IMR-90 (cell line): Measurements from ENCODE around the gene ZFYVE28. TPM values are rescaled to one million over a fixed set of nuclear protein-coding genes. Genes with fewer than 3 reads are reported as not detected.

Source experiments
- ATAC-seq: fragments of 200-7000 bp; cut with Tn5 transposase; 2 replicates; pipeline ENCODE4 v1.9.1; 2020; ENCODE audit warnings: low read depth, mild to moderate bottlenecking, moderate library complexity
- BruUV-seq: library from RNA; stranded (reverse); fragments of 400-500 nt; replicated peaks from 2 replicates; lab custom pipeline; 2021; lab: Mats Ljungman, UMichigan
- CTCF ChIA-PET: fragments of 300-600 bp; formaldehyde crosslinking; extraction: SDS; loops from one replicate; lab custom pipeline; 2021; ENCODE audit warnings: antibody characterized with exemption; lab: Yijun Ruan, JAX
- POLR2A ChIA-PET: fragments of 300-600 bp; sonication (Branson Sonifier 250); formaldehyde crosslinking; loops from one replicate; lab custom pipeline; 2022; ENCODE audit warnings: antibody characterized with exemption; ENCODE audit not compliant: unreplicated experiment; lab: Charles Lee
- DNase-seq: peaks from one replicate; pipeline ENCODE4 v3.0.0; 2013
- H2AFZ ChIP-seq: replicated peaks from 2 replicates; pipeline ENCODE3; 2013; ENCODE audit warnings: low read length, mild to moderate bottlenecking; ENCODE audit not compliant: poor library complexity
- H2AK5ac ChIP-seq: 2 replicates; pipeline ENCODE4 v1.6.1; 2013; ENCODE audit warnings: low read depth, low read length, inconsistent platforms
- H2AK9ac ChIP-seq: replicated peaks from 2 replicates; pipeline ENCODE3; 2013; ENCODE audit warnings: mild to moderate bottlenecking, low read depth, low read length, moderate library complexity; ENCODE audit not compliant: poor library complexity
- H2BK120ac ChIP-seq: 2 replicates; pipeline ENCODE4 v1.6.1; 2013; ENCODE audit warnings: low read depth, low read length, inconsistent platforms
- H2BK15ac ChIP-seq: 3 replicates; pipeline ENCODE4 v1.6.1; 2013; ENCODE audit warnings: low read depth, low read length, inconsistent platforms
- H2BK20ac ChIP-seq: 2 replicates; pipeline ENCODE4 v1.6.1; 2013; ENCODE audit warnings: low read depth, mild to moderate bottlenecking, inconsistent platforms, low read length, moderate library complexity
- H2BK5ac ChIP-seq: 2 replicates; pipeline ENCODE4 v1.6.1; 2013; ENCODE audit warnings: mild to moderate bottlenecking, low read depth, low read length, inconsistent platforms; ENCODE audit not compliant: poor library complexity, severe bottlenecking
- H3K14ac ChIP-seq: replicated peaks from 2 replicates; pipeline ENCODE4 v1.6.1; 2013; ENCODE audit warnings: low read depth, low read length, inconsistent platforms
- H3K18ac ChIP-seq: 2 replicates; pipeline ENCODE4 v1.6.1; 2013; ENCODE audit warnings: low read depth, low read length, control low read depth
- H3K23ac ChIP-seq: 2 replicates; pipeline ENCODE4 v1.6.1; 2013; ENCODE audit warnings: low read depth, low read length, inconsistent platforms
- H3K27ac ChIP-seq: 2 replicates; pipeline ENCODE4 v1.5.1; 2013; ENCODE audit warnings: mild to moderate bottlenecking, control low read depth, low read length; ENCODE audit not compliant: insufficient read depth
- H3K27me3 ChIP-seq: 2 replicates; pipeline ENCODE4 v1.6.1; 2013; ENCODE audit warnings: low read length; ENCODE audit not compliant: control insufficient read depth, insufficient read depth
- H3K36me3 ChIP-seq: 2 replicates; pipeline ENCODE4 v1.6.1; 2013; ENCODE audit warnings: low read length, mixed read lengths; ENCODE audit not compliant: control insufficient read depth, insufficient read depth
- H3K4ac ChIP-seq: 2 replicates; pipeline ENCODE4 v1.6.1; 2013; ENCODE audit warnings: low read depth, low read length, inconsistent platforms
- H3K4me1 ChIP-seq: 2 replicates; pipeline ENCODE4 v1.6.1; 2013; ENCODE audit warnings: low read length, mixed read lengths; ENCODE audit not compliant: control insufficient read depth, insufficient read depth
- H3K4me2 ChIP-seq: 2 replicates; pipeline ENCODE4 v1.6.1; 2013; ENCODE audit warnings: low read depth, mild to moderate bottlenecking, control low read depth, low read length, moderate library complexity
- H3K4me3 ChIP-seq: 2 replicates; pipeline ENCODE4 v1.5.1; 2013; ENCODE audit warnings: low read depth, mild to moderate bottlenecking, control low read depth, low read length, moderate library complexity; ENCODE audit not compliant: insufficient read depth
- H3K56ac ChIP-seq: 2 replicates; pipeline ENCODE4 v1.6.1; 2013; ENCODE audit warnings: low read length, inconsistent platforms; ENCODE audit not compliant: insufficient read depth; ENCODE audit errors: extremely low read depth
- H3K79me1 ChIP-seq, 2 experiments: 2 replicates each; pipeline ENCODE4 v1.6.1; 2013; ENCODE audit warnings: low read length in 2 of 2, inconsistent platforms in 1 of 2, low read depth in 1 of 2
- H3K9ac ChIP-seq: 2 replicates; pipeline ENCODE4 v1.6.1; 2013; ENCODE audit warnings: low read depth, low read length, control low read depth
- H3K9me1 ChIP-seq: 2 replicates; pipeline ENCODE4 v1.6.1; 2013; ENCODE audit warnings: low read length, inconsistent platforms; ENCODE audit not compliant: insufficient read depth
- H3K9me3 ChIP-seq: 2 replicates; pipeline ENCODE4 v1.6.1; 2013; ENCODE audit warnings: low read length; ENCODE audit not compliant: control insufficient read depth, insufficient read depth
- H4K20me1 ChIP-seq: 2 replicates; pipeline ENCODE4 v1.6.1; 2013; ENCODE audit warnings: low read length, inconsistent platforms; ENCODE audit not compliant: insufficient read depth
- H4K5ac ChIP-seq: 2 replicates; pipeline ENCODE4 v1.6.1; 2013; ENCODE audit warnings: mild to moderate bottlenecking, low read depth, low read length, control low read depth
- H4K8ac ChIP-seq, 2 experiments: 2 replicates each; pipeline ENCODE4 v1.6.1; 2013; ENCODE audit warnings: low read depth in 2 of 2, low read length in 2 of 2, control low read depth in 1 of 2, inconsistent platforms in 1 of 2
- H4K91ac ChIP-seq: 2 replicates; pipeline ENCODE4 v1.6.1; 2013; ENCODE audit warnings: low read depth, low read length, inconsistent platforms; ENCODE audit not compliant: insufficient read depth
- BHLHE40 ChIP-seq: fragments of 150-350 bp; IDR thresholded peaks from 2 replicates; pipeline ENCODE4 v1.6.1; 2016; ENCODE audit warnings: mild to moderate bottlenecking, low read depth, low read length
- CEBPB ChIP-seq: IDR thresholded peaks from 2 replicates; pipeline ENCODE4 v1.6.1; 2012; ENCODE audit warnings: low read depth, low read length, improper control_type of control experiment
- FOS ChIP-seq: fragments of 150-350 bp; IDR thresholded peaks from 2 replicates; pipeline ENCODE4 v1.6.1; 2016; ENCODE audit warnings: low read depth, low read length
- MAFK ChIP-seq: IDR thresholded peaks from 2 replicates; pipeline ENCODE4 v1.6.1; 2012; ENCODE audit warnings: low read depth, low read length, improper control_type of control experiment
- MAZ ChIP-seq: IDR thresholded peaks from 2 replicates; pipeline ENCODE4 v1.6.1; 2012; ENCODE audit warnings: low read depth, mild to moderate bottlenecking, low read length, improper control_type of control experiment, moderate library complexity, borderline replicate concordance
- MXI1 ChIP-seq: IDR thresholded peaks from 2 replicates; pipeline ENCODE4 v1.6.1; 2012; ENCODE audit warnings: low read depth, mild to moderate bottlenecking, low read length, moderate library complexity, borderline replicate concordance
- NFE2L2 ChIP-seq: fragments of 150-350 bp; IDR thresholded peaks from 2 replicates; pipeline ENCODE4 v1.6.1; 2016; ENCODE audit warnings: low read depth, mild to moderate bottlenecking, low read length
- POLR2A ChIP-seq: IDR thresholded peaks from 2 replicates; pipeline ENCODE4 v1.6.1; 2012; ENCODE audit warnings: mild to moderate bottlenecking, low read depth, low read length
- RAD21 ChIP-seq: IDR thresholded peaks from 2 replicates; pipeline ENCODE4 v1.6.1; 2012; ENCODE audit warnings: low read length, improper control_type of control experiment
- RCOR1 ChIP-seq: IDR thresholded peaks from 2 replicates; pipeline ENCODE4 v1.6.1; 2012; ENCODE audit warnings: mild to moderate bottlenecking, low read length, improper control_type of control experiment; ENCODE audit not compliant: insufficient replicate concordance
- RFX5 ChIP-seq: IDR thresholded peaks from 2 replicates; pipeline ENCODE4 v1.8.0; 2012; ENCODE audit warnings: low read depth, mild to moderate bottlenecking, low read length, moderate library complexity
- SMC3 ChIP-seq: fragments of 150-350 bp; IDR thresholded peaks from 2 replicates; pipeline ENCODE4 v1.6.1; 2016; ENCODE audit warnings: low read depth, mild to moderate bottlenecking, antibody characterized with exemption, low read length, moderate library complexity
- WGBS, 2 experiments: methylation state at CpG; one replicate each; pipeline versions ENCODE4 v1.1.5 to v1.1.7; 2013; ENCODE audit warnings: missing lambda C conversion rate in 2 of 2; ENCODE audit not compliant: insufficient read length in 1 of 2; ENCODE audit errors: extremely low coverage in 2 of 2; 5-methylcytosine and 5-hydroxymethylcytosine counted together
- dilution Hi-C: fragments of 300-500 bp; cut with HindIII; formaldehyde crosslinking; loops from one replicate; pipeline ENCODE4 v1.14.3; 2018; ENCODE audit warnings: low sequenced_read_pairs; ENCODE audit not compliant: unreplicated experiment
- in situ Hi-C: fragments of 300-500 bp; cut with MboI; formaldehyde crosslinking; loops from 3 replicates; pipeline ENCODE4 v1.14.3; 2019; ENCODE audit warnings: low sequenced_read_pairs, inconsistent platforms, mixed read lengths
- intact Hi-C: fragments of 100-400 bp; cut with micrococcal nuclease; formaldehyde crosslinking; loops from 2 replicates; pipeline ENCODE4 v1.10.0; 2022
- polyA plus RNA-seq, 3 experiments: library from polyadenylated mRNA; depleted of rRNA; stranded (reverse); fragments of >200 nt; gene quantifications; 2 replicates each; pipeline ENCODE4 v1.2.3, GENCODE V29; 2012; ENCODE audit warnings: low replicate concordance in 1 of 3
- total RNA-seq: library from RNA; depleted of rRNA; stranded (reverse); fragments of >200 nt; gene quantifications from 2 replicates; pipeline ENCODE4 v1.2.3, GENCODE V29; 2012
- TF ChIP-seq, protein P1 (sequence below): fragments of 150-350 bp; IDR thresholded peaks from 2 replicates; pipeline ENCODE4 v1.6.1; 2016; ENCODE audit warnings: low read depth, mild to moderate bottlenecking, low read length, moderate library complexity, borderline replicate concordance
- TF ChIP-seq, protein P2 (sequence below): fragments of 150-350 bp; IDR thresholded peaks from 2 replicates; pipeline ENCODE4 v1.6.1; 2017; ENCODE audit warnings: mild to moderate bottlenecking, antibody characterized with exemption, low read length, low read depth
- TF ChIP-seq, protein P3 (sequence below): conservative IDR thresholded peaks from 2 replicates; pipeline ENCODE4 v1.5.1; 2012; ENCODE audit warnings: mild to moderate bottlenecking, low read depth, low read length, improper control_type of control experiment

ZFYVE28 gene
- total and polyA plus RNA-seq, 2 of the 4 experiments (the other 2 are of a cell fraction) = 0.36 to 1.2 TPM

- no TSS peak for BruUV-seq
- DNase-seq = no peak
- dilution Hi-C loops = no loop called here
- Histone ChIP-seq H2BK120ac (no peak overlapping the region), H2BK5ac (no peak overlapping the region), H2BK20ac (no peak overlapping the region), H4K20me1 (no peaks in the 10 kb centered on the region), H2AFZ (peak overlapping the region; percentile 16), H3K4me2 (no peak overlapping the region), H4K8ac (no peak overlapping the region), H3K4ac (no peak overlapping the region), H3K27ac (no peak overlapping the region), H3K4me1 (peaks cover 10% of the 10 kb centered on the region), H3K9me1 (peaks cover 7% of the 10 kb centered on the region), H3K27me3 (peaks cover 15% of the 10 kb centered on the region), H3K14ac (no peak overlapping the region), H2AK9ac (no peak overlapping the region), H4K5ac (no peak overlapping the region), H3K23ac (no peak overlapping the region), H2BK15ac (no peak overlapping the region), H3K18ac (no peak overlapping the region), H4K91ac (no peak overlapping the region), H3K36me3 (no peaks in the 10 kb centered on the region), H3K9ac (no peak overlapping the region), H3K56ac (no peak overlapping the region), H3K4me3 (no peak overlapping the region), H2AK5ac (no peak overlapping the region), H3K9me3 (peaks cover 2% of the 10 kb centered on the region; the same call in 1 of the 2 replicates), H3K79me1 (no peaks in the 10 kb centered on the region; a peak in 1 of 4 replicates)
- WGBS, 2 experiments = 100% methylated on average over 1 of the region's 6 CpGs; no CpG with 5 or more reads in 1 of the 2 experiments
- ChIA-PET CTCF (no interaction called here), POLR2A (no interaction called here)
- intact Hi-C loops = no loop called here
- in situ Hi-C loops = no loop called here
- no peak for ATAC-seq
- TF ChIP-seq, protein P1, sequence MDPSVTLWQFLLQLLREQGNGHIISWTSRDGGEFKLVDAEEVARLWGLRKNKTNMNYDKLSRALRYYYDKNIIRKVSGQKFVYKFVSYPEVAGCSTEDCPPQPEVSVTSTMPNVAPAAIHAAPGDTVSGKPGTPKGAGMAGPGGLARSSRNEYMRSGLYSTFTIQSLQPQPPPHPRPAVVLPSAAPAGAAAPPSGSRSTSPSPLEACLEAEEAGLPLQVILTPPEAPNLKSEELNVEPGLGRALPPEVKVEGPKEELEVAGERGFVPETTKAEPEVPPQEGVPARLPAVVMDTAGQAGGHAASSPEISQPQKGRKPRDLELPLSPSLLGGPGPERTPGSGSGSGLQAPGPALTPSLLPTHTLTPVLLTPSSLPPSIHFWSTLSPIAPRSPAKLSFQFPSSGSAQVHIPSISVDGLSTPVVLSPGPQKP = no peak
- TF ChIP-seq, protein P2, sequence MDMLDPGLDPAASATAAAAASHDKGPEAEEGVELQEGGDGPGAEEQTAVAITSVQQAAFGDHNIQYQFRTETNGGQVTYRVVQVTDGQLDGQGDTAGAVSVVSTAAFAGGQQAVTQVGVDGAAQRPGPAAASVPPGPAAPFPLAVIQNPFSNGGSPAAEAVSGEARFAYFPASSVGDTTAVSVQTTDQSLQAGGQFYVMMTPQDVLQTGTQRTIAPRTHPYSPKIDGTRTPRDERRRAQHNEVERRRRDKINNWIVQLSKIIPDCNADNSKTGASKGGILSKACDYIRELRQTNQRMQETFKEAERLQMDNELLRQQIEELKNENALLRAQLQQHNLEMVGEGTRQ = no peak
- TF ChIP-seq, protein P3, sequence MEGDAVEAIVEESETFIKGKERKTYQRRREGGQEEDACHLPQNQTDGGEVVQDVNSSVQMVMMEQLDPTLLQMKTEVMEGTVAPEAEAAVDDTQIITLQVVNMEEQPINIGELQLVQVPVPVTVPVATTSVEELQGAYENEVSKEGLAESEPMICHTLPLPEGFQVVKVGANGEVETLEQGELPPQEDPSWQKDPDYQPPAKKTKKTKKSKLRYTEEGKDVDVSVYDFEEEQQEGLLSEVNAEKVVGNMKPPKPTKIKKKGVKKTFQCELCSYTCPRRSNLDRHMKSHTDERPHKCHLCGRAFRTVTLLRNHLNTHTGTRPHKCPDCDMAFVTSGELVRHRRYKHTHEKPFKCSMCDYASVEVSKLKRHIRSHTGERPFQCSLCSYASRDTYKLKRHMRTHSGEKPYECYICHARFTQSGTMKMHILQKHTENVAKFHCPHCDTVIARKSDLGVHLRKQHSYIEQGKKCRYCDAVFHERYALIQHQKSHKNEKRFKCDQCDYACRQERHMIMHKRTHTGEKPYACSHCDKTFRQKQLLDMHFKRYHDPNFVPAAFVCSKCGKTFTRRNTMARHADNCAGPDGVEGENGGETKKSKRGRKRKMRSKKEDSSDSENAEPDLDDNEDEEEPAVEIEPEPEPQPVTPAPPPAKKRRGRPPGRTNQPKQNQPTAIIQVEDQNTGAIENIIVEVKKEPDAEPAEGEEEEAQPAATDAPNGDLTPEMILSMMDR = no peak
- no peak for TF ChIP-seq MXI1
- no peak for TF ChIP-seq MAFK
- TF ChIP-seq POLR2A = no peak
- TF ChIP-seq SMC3 = no peak
- TF ChIP-seq MAZ = no peak
- no peak for TF ChIP-seq RFX5
- TF ChIP-seq RCOR1 = no peak
- no peak for TF ChIP-seq CEBPB
- no peak for TF ChIP-seq RAD21
- no peak for TF ChIP-seq FOS
- TF ChIP-seq NFE2L2 = no peak
- TF ChIP-seq BHLHE40 = no peak
Observed at GRCh38 chr4:2332976-2333319, 85.5 kb downstream of the ZFYVE28 start.
